HG03520 (cell line): ENCODE data around the gene MBOAT1.

Experiments used
- ATAC-seq: cut with Tn5 transposase; IDR thresholded peaks from one replicate; pipeline ENCODE4 v1.9.1; 2021; ENCODE audit warnings: mild to moderate bottlenecking, moderate library complexity; ENCODE audit not compliant: unreplicated experiment

Gene MBOAT1

DNA sequence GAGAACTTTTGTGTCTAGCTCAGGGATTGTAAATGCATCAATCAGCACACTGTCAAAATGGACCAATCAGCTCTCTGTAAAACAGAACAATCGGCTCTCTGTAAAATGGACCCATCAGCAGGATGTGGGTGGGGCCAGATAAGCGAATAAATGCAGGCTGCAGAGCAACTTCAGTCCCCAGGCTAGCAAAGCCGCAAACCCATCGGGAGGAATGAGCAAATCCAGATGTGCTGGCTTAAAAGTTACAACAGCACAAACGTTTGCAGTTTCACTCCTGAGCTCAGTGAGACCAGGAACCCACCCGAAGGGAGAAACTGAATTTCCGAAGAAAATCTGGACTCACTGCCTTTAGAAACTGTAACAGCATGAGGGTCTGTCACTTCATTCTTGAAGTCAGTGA, 21.9 kb upstream of the MBOAT1 start:
- no peak for ATAC-seq

DNA sequence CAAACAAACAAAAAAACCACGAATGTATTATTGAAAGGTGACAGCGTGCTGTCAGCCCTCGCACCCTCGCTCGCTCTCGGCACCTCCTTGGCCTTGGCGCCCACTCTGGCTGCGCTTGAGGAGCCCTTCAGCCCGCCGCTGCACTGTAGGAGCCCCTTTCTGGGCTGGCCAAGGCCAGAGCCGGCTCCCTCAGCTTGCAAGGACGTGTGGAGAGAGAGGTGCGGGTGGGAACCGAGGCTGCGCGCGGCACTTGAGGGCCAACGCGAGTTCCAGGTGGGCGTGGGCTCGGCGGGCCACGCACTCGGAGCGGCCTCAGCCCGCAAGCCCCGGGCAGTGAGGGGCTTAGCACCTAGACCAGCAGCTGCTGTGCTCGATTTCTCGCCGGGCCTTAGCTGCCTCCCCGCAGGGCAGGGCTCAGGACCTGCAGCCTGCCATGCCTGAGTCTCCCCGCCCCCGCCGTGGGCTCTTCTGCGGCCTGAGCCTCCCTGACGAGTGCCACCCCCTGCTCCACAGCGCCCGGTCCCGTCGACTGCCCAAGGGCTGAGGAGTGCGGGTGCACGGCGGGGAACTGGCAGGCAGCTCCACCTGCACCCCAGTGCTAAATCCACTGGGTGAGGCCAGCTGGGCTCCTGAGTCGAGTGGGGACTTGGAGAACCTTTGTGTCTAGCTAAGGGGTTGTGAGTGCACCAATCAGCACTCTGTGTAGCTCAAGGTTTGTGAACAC, 20.9 kb upstream of the MBOAT1 start:
- ATAC-seq = no peak

DNA sequence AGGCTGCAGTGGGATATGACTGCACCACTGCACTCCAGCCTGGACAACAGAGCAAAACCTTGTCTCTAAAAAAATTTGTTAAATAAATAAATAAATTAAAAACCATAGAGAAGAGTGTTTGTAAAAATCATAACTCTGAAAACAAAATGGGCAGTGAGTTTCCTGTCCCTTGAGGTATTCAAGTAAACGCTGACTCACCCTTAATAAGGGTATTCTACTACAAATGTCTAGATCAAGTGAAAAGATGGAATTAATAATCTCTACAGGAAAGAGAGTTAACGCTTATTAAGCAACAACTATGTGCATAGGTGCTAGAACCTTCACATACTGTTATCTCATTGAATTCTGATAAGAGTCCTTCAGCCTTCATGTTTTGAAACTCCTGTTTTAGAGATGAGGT, 19.9 kb upstream of the MBOAT1 start:
- ATAC-seq = no peak

DNA sequence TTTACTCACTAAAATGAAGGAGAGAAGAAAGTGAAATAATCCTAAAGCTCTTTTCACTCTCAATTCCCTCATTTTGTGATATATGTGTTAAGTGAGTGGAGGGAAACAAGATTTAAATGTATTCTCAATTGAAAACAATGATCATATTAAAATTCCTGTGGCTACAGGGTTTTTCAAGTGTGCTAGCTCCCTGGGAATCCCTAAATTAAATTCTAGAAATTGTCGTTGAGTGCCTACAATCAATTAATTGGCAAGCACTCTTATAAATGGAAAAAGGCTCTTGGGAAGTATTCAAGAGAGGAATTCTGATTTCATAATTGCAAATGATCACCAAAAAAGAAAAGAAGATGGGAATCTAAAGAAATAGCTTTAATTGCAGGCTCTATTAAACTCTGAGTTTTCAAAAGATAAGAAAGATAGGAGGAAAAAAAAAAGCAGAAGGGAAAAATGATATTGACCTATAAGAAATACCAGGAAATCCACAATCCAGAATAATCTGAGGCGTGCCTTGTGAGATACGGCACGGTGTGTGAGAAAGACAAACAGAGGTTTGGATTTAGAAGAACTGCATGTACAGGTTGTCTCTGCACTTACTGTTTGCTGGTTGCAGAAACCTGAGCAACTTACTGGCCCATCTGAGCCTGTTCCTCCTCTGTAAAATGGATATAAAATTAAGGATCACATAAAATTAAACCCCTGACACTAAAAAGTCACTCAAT, 18.3 kb upstream of the MBOAT1 start:
- no peak for ATAC-seq

DNA sequence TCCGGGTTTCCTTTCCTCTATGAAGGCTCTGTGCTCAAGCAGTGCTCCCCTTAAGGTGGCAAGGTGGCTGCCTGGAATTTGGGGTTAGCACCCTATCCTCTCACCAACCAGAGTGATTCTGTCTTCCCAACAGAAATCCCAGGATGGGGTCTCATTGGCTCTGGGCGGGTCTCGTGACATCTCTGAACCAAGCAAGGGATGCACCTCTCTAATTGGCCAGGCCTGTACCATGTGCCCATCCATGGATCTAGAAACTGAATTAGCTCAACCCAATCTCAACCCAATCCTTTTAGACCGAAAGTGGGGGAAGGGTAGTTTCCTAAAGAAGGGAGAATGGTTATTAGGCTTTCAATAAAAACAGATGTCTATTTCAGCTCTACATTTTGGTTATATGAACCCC, 17.6 kb upstream of the MBOAT1 start:
- no peak for ATAC-seq

DNA sequence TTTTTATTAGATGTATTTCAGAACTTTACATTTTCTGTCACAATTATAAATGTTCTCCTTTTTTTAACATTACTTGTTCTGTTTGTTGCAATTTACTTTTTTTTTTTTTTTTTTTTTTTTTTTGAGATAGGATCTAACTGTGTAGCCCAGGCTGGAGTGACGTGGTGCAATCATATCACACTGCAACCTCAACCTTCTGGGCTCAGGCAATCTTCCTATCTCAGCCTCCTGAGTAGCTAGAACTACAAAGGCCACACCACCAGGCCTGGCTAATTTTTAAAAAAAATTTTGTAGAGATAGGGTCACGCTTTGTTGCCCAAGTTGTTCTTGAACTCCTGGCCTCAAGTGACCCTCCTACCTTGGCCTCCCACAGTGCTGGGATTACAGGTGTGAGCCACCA, 15.1 kb upstream of the MBOAT1 start:
- no peak for ATAC-seq

DNA sequence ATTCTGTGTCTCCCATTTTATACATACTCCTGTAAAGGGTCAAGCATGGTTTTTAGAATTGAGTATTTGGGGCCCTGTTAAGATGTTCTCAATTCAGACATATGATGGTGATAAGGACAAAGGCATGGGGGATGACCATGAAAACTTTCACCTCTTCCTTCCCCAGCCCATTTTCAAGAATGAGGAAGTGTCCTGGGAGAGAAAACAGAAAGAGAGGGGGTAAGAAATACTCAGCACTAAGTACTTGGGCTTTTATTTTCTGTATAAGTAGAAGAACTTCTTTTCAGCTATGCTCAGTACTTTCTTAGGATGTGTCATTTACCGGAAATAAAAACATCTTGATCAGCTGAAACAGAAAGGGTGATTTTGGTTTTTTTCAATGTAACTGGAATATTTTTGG, 10.9 kb upstream of the MBOAT1 start:
- ATAC-seq = no peak

DNA sequence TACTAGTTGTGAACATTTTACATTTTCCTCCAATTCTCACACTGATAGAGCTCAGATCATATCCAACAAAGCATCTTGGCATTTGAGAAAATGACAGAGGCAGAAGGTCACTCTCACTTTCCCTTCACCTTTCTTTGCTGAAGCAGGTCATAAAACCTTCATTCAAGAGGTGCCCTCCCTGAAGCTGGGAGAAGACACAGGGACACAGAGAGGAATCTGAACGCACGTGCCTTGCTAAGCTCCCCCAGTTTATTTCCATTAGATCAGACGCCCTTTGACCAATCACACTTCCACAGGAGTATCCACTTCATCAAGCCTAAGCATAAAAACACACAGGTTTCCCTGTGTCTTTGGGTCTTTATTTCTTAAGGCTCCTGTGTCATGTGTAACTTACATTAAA, 9.2 kb upstream of the MBOAT1 start:
- ATAC-seq = no peak

DNA sequence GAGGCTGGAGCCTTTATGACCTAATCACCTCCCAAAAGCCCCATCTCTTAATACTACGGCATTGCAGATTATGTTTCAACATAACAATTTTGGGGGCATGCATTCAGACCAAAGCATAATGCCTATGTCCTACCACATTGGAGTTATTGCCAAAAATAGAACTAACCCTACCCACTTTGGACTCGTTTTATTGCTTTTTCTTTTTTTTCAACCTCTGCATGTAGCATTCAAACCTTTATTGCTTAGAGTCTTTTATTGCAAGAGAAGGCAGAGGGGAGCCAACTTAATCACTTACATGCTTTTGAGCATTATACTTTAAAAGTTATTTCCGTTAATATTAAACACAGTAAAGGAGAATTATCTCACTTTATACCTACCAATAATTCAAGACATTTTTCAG, 8.1 kb upstream of the MBOAT1 start:
- no peak for ATAC-seq

DNA sequence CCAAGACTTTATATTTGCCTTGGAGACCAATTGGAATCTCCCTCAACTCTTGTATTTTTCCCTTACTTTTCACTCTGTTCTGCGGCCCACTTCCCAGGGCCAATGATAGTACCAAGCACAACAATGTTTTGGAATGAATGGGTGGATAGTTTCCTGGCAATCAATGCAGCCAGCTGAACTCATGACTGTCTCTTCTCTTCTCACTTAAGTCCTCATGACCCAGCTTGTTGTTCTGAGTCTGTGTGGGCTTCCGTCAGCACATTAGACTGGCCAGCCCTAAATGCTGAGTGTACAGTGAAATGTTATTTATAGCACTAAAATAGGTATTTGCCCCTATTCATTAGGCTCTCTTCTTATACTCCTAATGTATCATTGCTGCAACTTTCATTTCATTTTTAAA, 5.6 kb upstream of the MBOAT1 start:
- no peak for ATAC-seq

DNA sequence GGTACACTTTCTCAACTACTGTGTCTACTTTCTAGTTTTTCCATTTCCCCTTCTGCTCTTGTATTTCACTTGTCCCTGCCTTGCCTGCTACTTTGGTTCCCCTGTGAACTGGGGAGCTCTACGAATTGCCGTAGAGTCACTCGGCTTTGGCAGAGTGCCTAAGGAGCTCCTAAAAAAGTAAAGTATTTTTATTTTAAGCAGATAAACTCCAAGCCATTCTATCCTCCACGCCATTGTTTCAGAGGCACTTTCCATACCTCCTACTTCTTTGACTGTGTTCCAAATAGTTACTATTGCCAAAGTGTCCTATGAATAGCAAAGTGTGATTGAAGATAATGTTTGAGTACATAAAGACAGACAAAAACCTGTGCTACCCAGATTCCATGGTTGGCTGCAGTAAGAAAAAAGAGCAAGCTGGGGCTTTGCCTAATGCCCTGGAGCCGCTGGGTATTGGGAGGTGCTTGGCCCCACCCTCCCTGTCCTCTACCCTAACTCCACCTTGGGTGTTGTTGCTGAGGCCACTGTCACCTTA, 5.1 kb upstream of the MBOAT1 start:
- ATAC-seq = no peak

DNA sequence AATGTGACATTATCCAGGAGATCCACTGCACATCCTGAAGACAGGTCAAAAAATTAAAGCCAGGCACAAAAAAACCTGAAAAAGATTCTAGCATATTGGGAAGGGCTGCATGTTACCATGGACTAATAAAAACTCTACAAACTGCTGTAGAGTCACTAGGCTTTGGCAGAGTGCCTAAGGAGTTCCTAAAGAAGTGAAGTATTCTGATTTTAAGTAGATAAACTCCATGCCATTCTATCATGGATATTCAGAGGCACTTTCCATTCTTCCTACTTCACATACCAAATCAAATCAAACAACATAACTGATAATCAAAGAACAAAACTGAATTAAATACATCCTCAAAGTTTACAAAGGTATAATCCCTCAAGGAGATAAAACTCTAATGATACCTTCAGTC, 3.0 kb upstream of the MBOAT1 start:
- no peak for ATAC-seq

DNA sequence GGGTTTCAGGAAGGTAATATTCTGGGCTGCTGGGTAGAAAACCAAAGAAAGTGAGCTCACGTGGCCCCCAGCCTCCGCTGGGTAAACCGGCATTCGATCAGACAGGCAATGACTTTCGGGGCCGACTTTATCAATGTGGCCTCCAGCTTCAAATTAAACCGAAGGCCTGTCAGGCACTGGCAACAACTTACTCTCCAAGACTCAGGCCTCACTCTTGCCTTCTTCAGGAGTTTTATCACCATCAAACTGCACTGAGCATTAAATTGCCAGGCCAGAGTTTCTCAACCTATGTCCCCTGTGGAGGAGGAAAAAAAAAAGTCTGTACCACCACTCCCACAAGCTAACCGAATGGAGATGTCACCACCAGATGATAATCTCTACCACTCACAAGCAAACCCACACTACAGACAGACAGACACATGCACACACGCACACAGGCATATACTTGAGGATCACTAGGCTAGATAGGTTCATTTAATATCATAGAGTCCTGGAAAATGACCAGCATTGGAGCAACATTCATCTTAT, 1.1 kb upstream of the MBOAT1 start:
- no peak for ATAC-seq

DNA sequence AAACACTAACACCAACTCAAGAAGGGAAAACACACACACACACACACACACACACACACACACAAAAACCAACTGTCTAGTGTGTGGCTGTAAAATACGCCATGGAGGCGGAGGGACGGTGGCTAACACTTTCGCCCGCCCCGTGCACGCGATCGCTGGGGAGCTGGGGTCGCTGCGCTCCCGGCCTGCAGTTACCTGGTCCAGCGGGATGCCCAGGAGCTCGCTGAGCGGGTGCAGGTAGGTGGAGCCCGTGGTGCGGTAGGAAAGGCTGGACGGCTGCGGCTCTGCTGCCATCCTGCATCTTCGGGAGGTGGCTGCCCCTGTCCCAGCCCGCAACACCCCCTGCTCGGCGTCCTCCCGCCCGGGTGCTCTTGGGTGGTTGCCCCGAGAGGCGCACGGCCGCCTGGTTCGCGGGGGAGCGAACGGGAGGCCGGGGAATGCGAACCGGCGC, 303 bp downstream of the MBOAT1 start:
- peak; percentile 32 for ATAC-seq

DNA sequence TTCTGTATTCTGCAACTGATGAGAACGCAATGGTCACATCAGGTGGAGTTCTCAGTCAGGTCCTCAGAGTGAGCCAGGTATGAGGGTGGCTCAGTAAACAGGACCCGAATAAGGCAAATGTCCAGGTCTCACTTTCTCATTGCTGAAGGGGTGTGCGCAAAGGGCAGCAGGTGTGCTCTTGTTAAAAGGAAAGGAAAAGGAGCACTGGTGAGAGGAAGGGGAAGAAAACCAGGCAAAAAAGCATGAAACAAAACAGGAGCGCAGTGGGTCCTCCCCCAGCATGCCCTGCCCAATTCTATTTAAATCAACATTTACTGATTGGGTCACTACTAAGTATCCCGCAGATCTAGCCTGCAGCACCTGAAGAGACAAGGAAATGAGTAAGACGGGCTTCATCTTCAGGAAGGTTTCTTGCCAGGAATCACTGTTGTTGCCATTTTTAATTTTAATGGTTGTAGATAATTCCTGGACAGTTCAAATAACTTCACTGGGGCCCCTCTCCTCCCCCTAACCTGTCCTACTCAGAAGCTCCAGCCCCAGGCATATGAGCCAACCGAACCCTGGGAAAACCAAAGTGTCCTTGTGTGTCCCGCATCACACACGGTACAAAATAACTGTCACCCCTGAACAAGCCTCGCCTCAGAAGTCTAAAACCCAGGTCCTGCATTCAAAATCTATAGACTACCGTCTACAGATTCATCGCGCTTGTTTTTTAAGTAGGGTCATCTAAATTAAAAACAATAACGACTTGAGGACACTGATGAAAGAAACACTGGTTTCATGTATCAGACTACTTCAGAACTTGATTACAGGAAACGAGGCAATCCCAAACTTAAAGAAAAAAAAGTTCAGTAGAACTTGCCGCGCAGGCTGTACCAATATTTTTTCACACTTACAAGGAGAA, 980 bp downstream of the MBOAT1 start:
- no peak for ATAC-seq

DNA sequence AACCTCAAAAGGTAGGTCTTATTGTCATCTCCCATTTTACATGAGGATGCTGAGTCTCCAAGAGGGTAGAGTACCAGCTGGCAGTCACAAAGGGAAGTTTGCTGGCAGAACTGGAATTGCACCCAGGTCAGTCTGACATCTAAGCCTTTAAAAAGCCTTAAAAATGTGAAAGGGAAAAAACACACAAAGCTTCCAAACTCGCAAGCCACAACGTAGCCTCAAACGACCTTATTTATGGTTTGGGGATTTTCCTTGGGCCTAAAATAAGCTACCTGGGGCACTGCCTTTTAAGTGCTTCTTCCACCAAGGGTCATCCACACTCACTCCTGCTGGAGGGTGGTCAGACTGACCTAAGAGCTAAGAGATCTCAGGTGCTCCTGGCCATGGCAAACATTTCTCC, 2.1 kb downstream of the MBOAT1 start:
- no peak for ATAC-seq

DNA sequence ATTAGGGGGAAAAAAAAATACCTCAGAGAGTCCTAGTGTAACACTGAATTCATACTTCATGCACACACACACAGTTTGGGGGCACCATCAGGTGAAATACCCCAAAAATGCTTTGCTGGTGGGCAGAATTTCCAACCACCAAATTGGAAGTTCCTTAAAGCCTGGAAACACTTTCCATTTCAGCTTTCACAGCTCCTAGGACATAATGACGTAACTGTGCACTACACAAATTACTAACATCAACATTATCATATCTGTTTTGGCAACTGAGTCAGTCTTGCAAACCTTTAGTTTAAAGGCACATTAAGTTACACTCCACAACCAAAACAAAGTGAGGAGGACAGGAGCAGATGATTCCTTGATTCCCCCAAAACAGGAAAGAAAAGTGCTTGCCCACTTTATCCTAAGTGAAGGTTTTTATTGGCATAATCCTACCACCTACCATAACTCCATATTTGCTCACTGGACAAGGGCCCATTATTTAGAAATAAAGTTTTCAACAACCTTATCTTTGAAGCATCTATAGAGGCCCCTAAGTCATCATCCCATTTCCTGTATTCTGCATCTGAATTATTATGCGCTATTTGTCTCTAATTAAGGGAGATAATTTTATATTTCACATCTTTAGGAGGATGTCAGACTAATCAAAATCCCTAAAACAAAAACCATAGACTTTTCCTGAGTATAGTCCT, 3.4 kb downstream of the MBOAT1 start:
- no peak for ATAC-seq

DNA sequence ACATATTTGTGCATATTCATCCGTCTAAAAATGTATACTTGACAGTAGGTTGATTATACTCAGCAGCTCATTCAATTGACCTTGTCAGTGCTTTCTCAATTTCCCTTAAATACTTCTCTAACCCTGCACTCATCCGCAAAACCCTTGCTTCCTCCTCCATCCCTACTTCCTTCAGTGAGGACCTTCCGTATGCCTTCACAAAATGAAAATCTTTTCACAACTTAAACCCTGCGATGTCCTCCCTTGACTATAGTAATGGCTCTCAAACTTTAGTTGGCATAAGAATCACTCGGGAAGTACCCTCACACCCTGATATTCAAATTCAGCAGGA, 5.2 kb downstream of the MBOAT1 start:
- no peak for ATAC-seq

DNA sequence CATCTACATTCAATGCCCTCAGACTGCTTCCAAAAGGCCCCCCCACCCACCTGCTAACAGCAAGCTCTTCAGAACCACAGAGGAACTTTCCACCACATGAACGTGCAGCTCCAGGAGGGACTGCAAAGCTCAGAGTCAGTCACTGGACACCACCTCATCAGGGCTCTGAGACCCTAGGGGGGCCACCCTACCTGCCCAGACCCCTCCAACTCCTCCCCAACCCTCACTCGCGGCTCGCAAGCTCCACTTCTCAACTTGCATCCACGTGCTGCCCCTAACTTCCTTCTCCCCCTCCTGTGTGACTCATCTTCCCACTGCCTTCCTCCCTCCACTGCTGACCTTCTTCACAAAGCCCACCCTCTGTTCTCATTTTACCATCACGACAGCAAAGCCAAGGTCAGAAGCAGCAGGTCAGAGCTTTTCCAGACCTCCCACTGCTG, 6.5 kb downstream of the MBOAT1 start:
- no peak for ATAC-seq

DNA sequence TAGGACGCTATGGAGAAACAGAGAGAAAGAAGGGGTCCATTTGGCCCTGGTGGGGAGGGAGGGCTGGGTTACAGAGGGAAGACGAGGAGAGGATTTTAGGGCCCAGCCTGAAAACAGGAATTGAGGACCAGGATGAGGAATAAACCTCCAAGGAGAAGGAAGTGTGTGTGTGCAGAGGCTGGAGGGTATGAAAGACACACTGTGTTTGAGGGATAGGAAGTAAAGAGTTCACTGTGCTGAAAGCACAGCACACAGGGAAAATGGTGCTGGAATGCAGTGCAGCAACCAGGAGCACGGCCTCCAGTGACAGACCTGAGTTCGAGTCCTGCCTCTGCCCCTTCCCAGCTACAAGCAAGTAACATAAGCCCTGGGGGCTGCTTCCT, 7.8 kb downstream of the MBOAT1 start:
- ATAC-seq = no peak
